ENCODE results near the gene ZNF277.

The ZNF277 gene

DNA sequence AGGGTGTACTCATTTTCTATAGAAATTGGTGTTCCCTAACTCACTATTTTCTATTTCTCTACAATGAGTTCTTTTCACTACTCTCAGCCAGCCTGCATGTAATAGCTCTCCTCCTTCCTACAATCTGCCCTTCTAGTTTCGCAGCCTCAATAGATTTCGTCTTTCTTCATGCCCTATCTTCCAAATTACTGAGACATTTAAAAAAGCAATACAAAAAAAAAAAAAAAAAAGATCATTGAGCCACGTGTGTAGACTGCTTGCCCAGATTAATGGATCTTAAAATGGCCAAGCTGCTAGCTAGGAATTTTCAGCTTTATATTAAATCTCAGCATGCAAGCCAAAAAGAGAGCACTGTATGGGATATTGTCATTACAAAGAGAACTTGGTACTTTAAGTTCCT lies 55.5 kb downstream of the ZNF277 start:
- no peak overlapping the region for H3K4me3 ChIP-seq (ENCODE audit: low read length)
- TF ChIP-seq, protein P1, sequence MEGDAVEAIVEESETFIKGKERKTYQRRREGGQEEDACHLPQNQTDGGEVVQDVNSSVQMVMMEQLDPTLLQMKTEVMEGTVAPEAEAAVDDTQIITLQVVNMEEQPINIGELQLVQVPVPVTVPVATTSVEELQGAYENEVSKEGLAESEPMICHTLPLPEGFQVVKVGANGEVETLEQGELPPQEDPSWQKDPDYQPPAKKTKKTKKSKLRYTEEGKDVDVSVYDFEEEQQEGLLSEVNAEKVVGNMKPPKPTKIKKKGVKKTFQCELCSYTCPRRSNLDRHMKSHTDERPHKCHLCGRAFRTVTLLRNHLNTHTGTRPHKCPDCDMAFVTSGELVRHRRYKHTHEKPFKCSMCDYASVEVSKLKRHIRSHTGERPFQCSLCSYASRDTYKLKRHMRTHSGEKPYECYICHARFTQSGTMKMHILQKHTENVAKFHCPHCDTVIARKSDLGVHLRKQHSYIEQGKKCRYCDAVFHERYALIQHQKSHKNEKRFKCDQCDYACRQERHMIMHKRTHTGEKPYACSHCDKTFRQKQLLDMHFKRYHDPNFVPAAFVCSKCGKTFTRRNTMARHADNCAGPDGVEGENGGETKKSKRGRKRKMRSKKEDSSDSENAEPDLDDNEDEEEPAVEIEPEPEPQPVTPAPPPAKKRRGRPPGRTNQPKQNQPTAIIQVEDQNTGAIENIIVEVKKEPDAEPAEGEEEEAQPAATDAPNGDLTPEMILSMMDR (conservative IDR thresholded peaks at IDR 0.05; ENCODE audit: low read length), result no peak
- no peak for DNase-seq (ENCODE audit: low read depth)

DNA sequence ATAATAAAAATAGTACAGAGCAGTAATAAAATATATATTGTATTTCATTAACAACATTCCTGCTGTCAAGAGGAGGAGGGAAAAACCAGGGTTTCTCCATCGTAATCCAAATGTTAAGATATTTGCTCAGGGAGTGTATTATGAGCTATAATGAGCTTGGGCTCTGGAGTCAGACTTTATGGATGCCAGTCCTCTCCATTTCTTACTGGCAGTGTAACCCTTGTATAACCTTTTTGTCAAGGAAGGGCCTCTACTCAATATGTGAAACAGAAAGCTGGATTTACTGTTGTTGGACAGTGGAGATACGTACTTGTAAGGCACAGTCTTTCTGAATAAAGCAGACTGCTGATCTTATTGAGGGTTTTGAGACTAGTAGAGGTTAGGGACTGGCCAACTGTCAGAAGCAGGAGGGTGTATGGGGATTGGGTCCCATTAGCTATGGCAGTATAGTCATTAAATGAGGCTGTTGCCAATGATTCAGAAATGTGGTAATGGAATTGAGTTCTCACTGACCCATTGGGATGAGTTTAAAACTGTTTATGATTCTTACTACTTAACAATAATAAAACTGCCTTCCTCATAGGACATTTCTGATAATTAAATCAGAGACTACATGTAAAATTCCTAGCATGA lies 56.5 kb downstream of the ZNF277 start:
- no peak overlapping the region for H3K4me3 ChIP-seq (ENCODE audit: low read length)
- DNase-seq (ENCODE audit: low read depth), result no peak
- TF ChIP-seq, protein P1 (conservative IDR thresholded peaks at IDR 0.05; ENCODE audit: low read length), result no peak

DNA sequence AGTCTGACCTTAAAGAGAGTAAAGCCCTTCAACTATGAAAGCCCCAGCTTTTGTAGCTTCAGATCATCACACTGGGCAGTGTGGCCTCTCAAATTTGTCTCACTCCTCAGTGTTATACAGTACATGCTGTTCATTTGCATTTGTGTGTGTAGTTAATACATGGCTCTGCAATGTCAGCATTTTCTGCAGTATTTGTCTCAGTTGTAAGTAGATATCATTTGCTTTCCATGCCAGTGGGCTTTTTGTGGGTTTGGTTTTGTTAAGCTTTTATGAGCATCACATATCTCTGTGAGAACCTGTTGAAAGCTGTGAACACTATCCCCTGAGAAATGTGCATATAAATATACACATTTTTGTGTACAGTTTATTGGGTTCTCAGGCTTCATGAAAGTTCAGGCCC lies 57.0 kb downstream of the ZNF277 start:
- no peak for DNase-seq (ENCODE audit: low read depth)
- H3K4me3 ChIP-seq (ENCODE audit: low read length), result no peak overlapping the region
- TF ChIP-seq, protein P1 (conservative IDR thresholded peaks at IDR 0.05; ENCODE audit: low read length), result no peak

DNA sequence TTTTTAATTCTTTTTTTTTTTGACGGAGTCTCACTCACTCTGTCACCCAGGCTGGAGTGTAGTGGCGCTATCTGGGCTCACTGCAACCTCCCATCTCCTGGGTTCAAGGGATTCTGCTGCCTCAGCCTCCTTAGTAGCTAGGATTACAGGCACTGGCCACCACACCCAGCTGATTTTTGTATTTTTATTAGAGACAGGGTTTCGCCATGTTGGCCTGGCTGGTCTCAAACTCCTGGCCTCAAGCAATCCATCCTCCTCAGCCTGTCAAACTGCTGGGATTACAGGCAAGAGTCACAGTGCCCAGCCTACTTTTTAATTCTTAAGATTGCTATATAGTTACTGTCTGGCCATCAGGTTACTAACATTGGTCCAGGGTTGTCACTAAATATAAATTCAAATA lies 59.6 kb downstream of the ZNF277 start:
- no peak for DNase-seq (ENCODE audit: low read depth)
- TF ChIP-seq, protein P1 (conservative IDR thresholded peaks at IDR 0.05; ENCODE audit: low read length), result no peak
- no peak overlapping the region for H3K4me3 ChIP-seq (ENCODE audit: low read length)

DNA sequence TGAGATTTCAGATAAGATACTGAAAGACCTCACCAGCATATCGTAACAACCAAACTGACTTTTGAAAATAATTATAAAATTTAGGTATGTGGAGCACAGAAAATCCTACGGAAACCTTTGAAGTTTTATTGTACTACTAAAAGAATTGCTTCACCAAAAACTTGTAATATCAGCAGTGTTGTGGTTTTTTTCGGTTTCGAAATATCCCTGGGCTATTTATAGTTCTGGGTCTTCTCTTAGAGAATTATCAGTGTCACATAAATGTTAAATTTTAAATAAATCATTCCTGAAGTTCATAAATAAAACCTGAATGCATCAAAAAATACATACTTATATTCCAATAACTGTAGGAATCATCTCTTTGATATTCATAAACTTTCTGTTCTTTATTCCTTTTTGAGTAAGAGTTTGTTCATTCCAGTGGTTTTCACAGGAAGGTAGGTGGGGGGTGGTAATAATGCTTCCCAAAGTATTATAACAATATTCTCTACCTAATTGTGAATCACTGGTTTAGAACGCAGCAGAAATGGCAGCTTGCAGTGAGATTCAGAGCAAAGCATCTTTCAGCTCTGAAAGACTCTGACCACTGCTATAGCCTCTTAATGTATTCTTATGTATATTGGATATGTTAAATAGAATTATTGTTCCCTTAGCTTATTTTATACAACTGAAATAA lies 60.2 kb downstream of the ZNF277 start:
- TF ChIP-seq, protein P1 (conservative IDR thresholded peaks at IDR 0.05; ENCODE audit: low read length), result no peak
- H3K4me3 ChIP-seq (ENCODE audit: low read length), result no peak overlapping the region
- DNase-seq (ENCODE audit: low read depth), result peak; percentile 44

DNA sequence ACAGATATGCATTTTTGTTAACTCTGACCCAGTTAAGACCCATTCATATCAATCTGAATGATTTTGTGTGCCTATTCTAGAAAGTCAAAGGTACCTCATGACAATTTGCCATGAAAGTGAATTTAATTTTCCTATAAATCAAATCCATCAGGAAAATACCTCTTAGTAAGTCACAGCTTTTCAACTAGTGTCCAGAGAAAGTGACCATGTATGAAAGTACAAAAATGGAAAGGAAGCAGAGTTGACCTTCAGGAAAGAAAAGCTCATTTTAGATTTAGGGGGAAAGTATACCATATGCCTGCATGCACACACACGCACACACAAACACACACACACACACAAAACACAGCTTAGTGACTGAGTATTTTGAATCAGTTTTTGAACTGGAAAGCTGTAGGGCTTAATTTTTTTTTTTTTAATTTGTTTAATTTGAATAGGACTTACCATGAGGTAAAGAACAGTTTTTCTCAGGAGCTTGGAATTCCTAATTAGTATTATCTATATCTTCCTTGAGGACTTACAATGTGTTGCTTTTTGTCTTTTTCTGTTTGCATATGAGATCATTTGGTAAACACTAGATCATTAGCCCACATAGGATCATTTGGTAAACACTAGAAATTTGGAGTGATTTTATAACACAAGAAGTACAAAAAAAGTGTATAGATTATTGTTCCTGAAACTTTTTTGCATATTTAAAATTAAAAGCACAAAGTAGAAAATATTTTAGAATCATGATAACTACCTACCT lies 61.6 kb downstream of the ZNF277 start:
- H3K4me3 ChIP-seq (ENCODE audit: low read length), result no peak overlapping the region
- DNase-seq (ENCODE audit: low read depth), result no peak
- TF ChIP-seq, protein P1 (conservative IDR thresholded peaks at IDR 0.05; ENCODE audit: low read length), result no peak

All from AG10803 (cell line).